GM12874 (cell line): ENCODE results near the gene SCRN2.

ENCODE experiments used
- CTCF ChIP-seq: IDR thresholded peaks from 2 replicates; pipeline ENCODE4 v1.5.1; 2011; ENCODE audit warnings: low read depth, mild to moderate bottlenecking, control low read depth, low read length, moderate library complexity; ENCODE audit not compliant: insufficient read depth

The SCRN2 gene

GRCh38 chr17:47813512-47814031, 27.5 kb downstream of the SCRN2 start:
- no peak for TF ChIP-seq CTCF

- TF ChIP-seq CTCF = no peak
Measured at GRCh38 chr17:47813077-47813476, 28.0 kb downstream of the SCRN2 start.

- no peak for TF ChIP-seq CTCF
Measured at GRCh38 chr17:47812146-47812920, 28.7 kb downstream of the SCRN2 start.

- TF ChIP-seq CTCF = no peak
Measured at GRCh38 chr17:47811709-47812108, 29.4 kb downstream of the SCRN2 start.

- TF ChIP-seq CTCF = no peak
Measured at GRCh38 chr17:47810901-47811635, 30.0 kb downstream of the SCRN2 start.

- no peak for TF ChIP-seq CTCF
Measured at GRCh38 chr17:47810200-47810821, 30.8 kb downstream of the SCRN2 start.

GRCh38 chr17:47808830-47809480, 32.1 kb downstream of the SCRN2 start:
- TF ChIP-seq CTCF = no peak
